ENCODE data around the gene PRAME. TPM values are rescaled to one million over a fixed set of nuclear protein-coding genes. Genes with fewer than 3 reads are reported as not detected.

Gene PRAME
- total RNA-seq, 1 donor from 2014 or later, result not detected

- no peaks in the 10 kb centered on the region for H4K20me1 ChIP-seq (ENCODE audit: low read depth)
- H3K27ac ChIP-seq, result no peak overlapping the region
Measured at GRCh38 chr22:22573047-22573889, 14.2 kb upstream of the PRAME start.

DNA sequence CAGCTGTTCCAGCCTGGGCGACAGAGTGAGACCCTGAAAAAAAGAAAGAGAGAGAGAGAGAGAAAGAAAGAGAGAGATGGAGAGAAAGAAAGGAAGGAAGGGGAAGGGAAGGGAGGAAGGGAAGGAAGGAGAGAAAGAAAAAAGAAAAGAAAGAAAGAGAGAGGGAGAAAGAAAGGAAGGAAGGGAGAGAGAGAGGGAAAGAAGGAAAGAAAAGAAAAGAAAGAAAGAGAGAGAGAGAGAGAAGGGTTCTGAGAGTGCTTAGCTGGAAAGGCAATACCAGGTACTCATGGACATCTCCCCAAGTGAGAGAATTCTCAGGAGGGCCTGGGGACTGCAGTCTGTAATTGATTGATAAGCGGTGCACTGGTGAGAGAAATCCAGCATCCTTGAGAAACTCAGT is 12.8 kb upstream of the PRAME start:
- no peaks in the 10 kb centered on the region for H3K36me3 Mint-ChIP-seq
- Histone ChIP-seq H3K79me2 (ENCODE audit: low read depth) (no peaks in the 10 kb centered on the region), H4K20me1 (ENCODE audit: low read depth) (no peaks in the 10 kb centered on the region), H3K9ac (no peak overlapping the region), H3K27ac (no peak overlapping the region), H3K4me2 (no peak overlapping the region), H3K36me3 (no peaks in the 10 kb centered on the region), H3K27me3 (peaks cover 100% of the 10 kb centered on the region), H3F3A (ENCODE audit: low read depth) (no peaks in the 10 kb centered on the region), H2AFZ (replicated peaks) (no peak overlapping the region), H3K4me3 (no peak overlapping the region), H3K4me1 (no peaks in the 10 kb centered on the region), H3K9me3 (ENCODE audit: low read depth) (no peaks in the 10 kb centered on the region)
- no peaks in the 10 kb centered on the region for H3K4me1 Mint-ChIP-seq
- DNase-seq (ENCODE audit: low spot score), result no peak
- H3K4me3 Mint-ChIP-seq, result no peak overlapping the region
- TF ChIP-seq EZH2 (IDR thresholded peaks at IDR 0.05) (no peak), CTCF (IDR thresholded peaks at IDR 0.05) (no peak), EZH2phosphoT487 (IDR thresholded peaks at IDR 0.05) (no peak)
- H3K27ac Mint-ChIP-seq, result no peak overlapping the region
- peaks cover 5% of the 10 kb centered on the region for H3K27me3 Mint-ChIP-seq (ENCODE audit: insufficient read depth, low read depth)
- no peaks in the 10 kb centered on the region for H3K9me3 Mint-ChIP-seq

More at GRCh38 chr22:22573047-22573889, 14.2 kb upstream of the PRAME start:
- Mint-ChIP-seq H3K4me1 (no peaks in the 10 kb centered on the region), H3K36me3 (no peaks in the 10 kb centered on the region), H3K4me3 (no peak overlapping the region), H3K27me3 (ENCODE audit: insufficient read depth, low read depth) (peaks cover 2% of the 10 kb centered on the region), H3K9me3 (no peaks in the 10 kb centered on the region), H3K27ac (no peak overlapping the region)
- Histone ChIP-seq H2AFZ (replicated peaks) (no peak overlapping the region), H3K4me3 (no peak overlapping the region), H3K36me3 (no peaks in the 10 kb centered on the region), H3K4me1 (no peaks in the 10 kb centered on the region), H3F3A (ENCODE audit: low read depth) (no peaks in the 10 kb centered on the region), H3K9me3 (ENCODE audit: low read depth) (no peaks in the 10 kb centered on the region), H3K79me2 (ENCODE audit: low read depth) (no peaks in the 10 kb centered on the region), H3K9ac (no peak overlapping the region), H3K27me3 (peaks cover 100% of the 10 kb centered on the region), H3K4me2 (no peak overlapping the region)
- no peak for DNase-seq (ENCODE audit: low spot score)
- TF ChIP-seq CTCF (IDR thresholded peaks at IDR 0.05), result no peak
- TF ChIP-seq EZH2phosphoT487 (IDR thresholded peaks at IDR 0.05), result no peak
- TF ChIP-seq EZH2 (IDR thresholded peaks at IDR 0.05), result no peak

GRCh38 chr22:22571429-22571828 is 12.4 kb upstream of the PRAME start:
- H3K4me1 ChIP-seq, result no peaks in the 10 kb centered on the region
- H4K20me1 ChIP-seq (ENCODE audit: low read depth), result no peaks in the 10 kb centered on the region
- DNase-seq (ENCODE audit: low spot score), result no peak
- no peaks in the 10 kb centered on the region for H3K79me2 ChIP-seq (ENCODE audit: low read depth)
- Mint-ChIP-seq H3K27ac (no peak overlapping the region), H3K4me1 (no peaks in the 10 kb centered on the region), H3K27me3 (ENCODE audit: insufficient read depth, low read depth) (peaks cover 5% of the 10 kb centered on the region), H3K36me3 (no peaks in the 10 kb centered on the region), H3K4me3 (no peak overlapping the region), H3K9me3 (no peaks in the 10 kb centered on the region)
- TF ChIP-seq EZH2phosphoT487 (IDR thresholded peaks at IDR 0.05) (no peak), EZH2 (IDR thresholded peaks at IDR 0.05) (no peak), CTCF (IDR thresholded peaks at IDR 0.05) (no peak)
- no peak overlapping the region for H3K4me3 ChIP-seq
- peaks cover 100% of the 10 kb centered on the region for H3K27me3 ChIP-seq
- H3F3A ChIP-seq (ENCODE audit: low read depth), result no peaks in the 10 kb centered on the region
- H3K36me3 ChIP-seq, result no peaks in the 10 kb centered on the region
- H2AFZ ChIP-seq (replicated peaks), result no peak overlapping the region
- H3K9me3 ChIP-seq (ENCODE audit: low read depth), result no peaks in the 10 kb centered on the region
- no peak overlapping the region for H3K4me2 ChIP-seq
- no peak overlapping the region for H3K27ac ChIP-seq
- no peak overlapping the region for H3K9ac ChIP-seq

All from neural progenitor cell (in vitro differentiated cells).